Tibial nerve (tissue), 4 donors: ENCODE measurements around the gene SMIM27. TPM values are rescaled to one million over a fixed set of nuclear protein-coding genes. Genes with fewer than 3 reads are reported as not detected.

Experiments used
- DNase-seq, 2 donors: peaks; one replicate each; pipeline ENCODE4 v3.0.0-alpha.2; 2019; ENCODE audit warnings: low spot score in 2 of 2
- H3K27ac ChIP-seq, 4 donors: fragments of 200-600 bp; sonication (generic) in 3 of 4; one replicate each; pipeline ENCODE4 v1.5.1; 2017 to 2019; ENCODE audit warnings: mild to moderate bottlenecking in 1 of 4
- H3K27me3 ChIP-seq, 2 donors: fragments of 200-600 bp; sonication (generic) in 1 of 2; one replicate each; pipeline versions ENCODE4 v1.5.1 to v1.6.0; 2017 to 2019
- H3K36me3 ChIP-seq, 3 donors: fragments of 200-600 bp; sonication (generic); one replicate each; pipeline ENCODE4 v1.5.1; 2018 to 2019
- H3K4me1 ChIP-seq, 4 donors: fragments of 200-600 bp; sonication (generic) in 3 of 4; one replicate each; pipeline ENCODE4 v1.5.1; 2017 to 2019
- H3K4me3 ChIP-seq, 4 donors: fragments of 200-600 bp; sonication (generic) in 3 of 4; one replicate each; pipeline ENCODE4 v1.5.1; 2017 to 2019; ENCODE audit warnings: mild to moderate bottlenecking in 1 of 4, moderate library complexity in 1 of 4
- H3K9me3 ChIP-seq, 4 donors: fragments of 200-600 bp; sonication (generic) in 3 of 4; one replicate each; pipeline ENCODE4 v1.5.1; 2017 to 2019
- EP300 ChIP-seq, 2 donors: sonication (generic); formaldehyde crosslinking; IDR thresholded peaks; one replicate each; pipeline ENCODE4 v1.6.1; 2017; ENCODE audit warnings: antibody characterized with exemption in 2 of 2, mild to moderate bottlenecking in 1 of 2
- POLR2A ChIP-seq, 2 donors: fragments of 450-650 bp; IDR thresholded peaks; one replicate each; pipeline ENCODE4 v1.6.1; 2017; ENCODE audit warnings: antibody characterized with exemption in 2 of 2, mild to moderate bottlenecking in 2 of 2, moderate library complexity in 2 of 2
- WGBS, 2 donors: methylation state at CpG; one replicate each; pipeline ENCODE4 v1.1.5; 2018; 5-methylcytosine and 5-hydroxymethylcytosine counted together
- total RNA-seq, 4 donors: library from RNA; depleted of rRNA; stranded (reverse); fragments of >200 nt; gene quantifications; one replicate each; pipeline ENCODE4 v1.1.0, GENCODE V29; 2016
- TF ChIP-seq, protein P1 (sequence below), 5 experiments: fragments of 200-600 bp in 3 of 5; fragments of 450-650 bp in 2 of 5; sonication (generic) in 3 of 5; IDR thresholded peaks; one replicate each; pipeline ENCODE4 v1.5.1; 2016 to 2019; ENCODE audit warnings: antibody characterized with exemption in 5 of 5, mild to moderate bottlenecking in 3 of 5, moderate library complexity in 2 of 5

Gene SMIM27
- total RNA-seq, 4 donors from 2014 or later = 5.3 to 18.1 (median 6.8) TPM

DNA sequence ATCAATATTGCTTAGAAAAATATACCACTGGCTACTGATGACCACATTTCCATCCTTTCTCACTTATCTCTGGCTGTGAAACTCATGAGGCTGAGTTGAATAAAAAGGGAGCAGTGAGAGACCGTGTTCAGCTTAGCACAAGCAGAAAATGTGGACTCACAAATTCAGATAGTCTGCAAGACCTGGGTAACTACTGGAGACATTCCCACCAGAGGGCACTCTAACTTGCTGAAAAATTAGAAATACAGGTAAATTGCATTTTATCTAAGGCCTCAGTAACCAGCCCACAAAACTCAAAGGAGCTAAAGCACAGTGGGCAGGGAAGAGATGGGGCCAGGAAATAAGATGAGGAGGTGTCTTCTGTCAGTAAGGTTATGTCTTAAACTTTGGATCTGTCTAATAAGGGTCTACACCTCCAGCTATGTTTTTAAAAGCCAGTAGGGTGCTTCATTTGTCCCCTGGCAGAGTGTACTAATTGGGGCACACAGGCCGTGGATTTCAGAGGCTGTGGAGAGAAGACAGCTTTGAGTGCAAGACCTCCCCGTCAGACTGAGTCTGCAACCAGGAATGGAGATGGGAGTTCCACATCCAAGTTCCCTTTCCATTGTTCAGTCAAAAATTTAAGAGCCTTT is 29.5 kb downstream of the SMIM27 start:
- WGBS, 2 donors = 39 to 44% methylated on average over 3 of the region's 3 CpGs
- no peak overlapping the region for H3K4me3 ChIP-seq
- H3K36me3 ChIP-seq = no peaks in the 10 kb centered on the region
- no peaks in the 10 kb centered on the region for H3K9me3 ChIP-seq
- H3K27ac ChIP-seq = no peak overlapping the region
- no peaks in the 10 kb centered on the region for H3K27me3 ChIP-seq
- DNase-seq = peak in 1 of 2 donors; percentile 43
- TF ChIP-seq POLR2A (IDR thresholded peaks at IDR 0.05) = no peak
- TF ChIP-seq, protein P1, sequence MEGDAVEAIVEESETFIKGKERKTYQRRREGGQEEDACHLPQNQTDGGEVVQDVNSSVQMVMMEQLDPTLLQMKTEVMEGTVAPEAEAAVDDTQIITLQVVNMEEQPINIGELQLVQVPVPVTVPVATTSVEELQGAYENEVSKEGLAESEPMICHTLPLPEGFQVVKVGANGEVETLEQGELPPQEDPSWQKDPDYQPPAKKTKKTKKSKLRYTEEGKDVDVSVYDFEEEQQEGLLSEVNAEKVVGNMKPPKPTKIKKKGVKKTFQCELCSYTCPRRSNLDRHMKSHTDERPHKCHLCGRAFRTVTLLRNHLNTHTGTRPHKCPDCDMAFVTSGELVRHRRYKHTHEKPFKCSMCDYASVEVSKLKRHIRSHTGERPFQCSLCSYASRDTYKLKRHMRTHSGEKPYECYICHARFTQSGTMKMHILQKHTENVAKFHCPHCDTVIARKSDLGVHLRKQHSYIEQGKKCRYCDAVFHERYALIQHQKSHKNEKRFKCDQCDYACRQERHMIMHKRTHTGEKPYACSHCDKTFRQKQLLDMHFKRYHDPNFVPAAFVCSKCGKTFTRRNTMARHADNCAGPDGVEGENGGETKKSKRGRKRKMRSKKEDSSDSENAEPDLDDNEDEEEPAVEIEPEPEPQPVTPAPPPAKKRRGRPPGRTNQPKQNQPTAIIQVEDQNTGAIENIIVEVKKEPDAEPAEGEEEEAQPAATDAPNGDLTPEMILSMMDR (IDR thresholded peaks at IDR 0.05) = peak; percentile 35 to 49 (median 37)
- H3K4me1 ChIP-seq = peaks cover 0 to 7% (median 0%) of the 10 kb centered on the region in 4 donors

DNA sequence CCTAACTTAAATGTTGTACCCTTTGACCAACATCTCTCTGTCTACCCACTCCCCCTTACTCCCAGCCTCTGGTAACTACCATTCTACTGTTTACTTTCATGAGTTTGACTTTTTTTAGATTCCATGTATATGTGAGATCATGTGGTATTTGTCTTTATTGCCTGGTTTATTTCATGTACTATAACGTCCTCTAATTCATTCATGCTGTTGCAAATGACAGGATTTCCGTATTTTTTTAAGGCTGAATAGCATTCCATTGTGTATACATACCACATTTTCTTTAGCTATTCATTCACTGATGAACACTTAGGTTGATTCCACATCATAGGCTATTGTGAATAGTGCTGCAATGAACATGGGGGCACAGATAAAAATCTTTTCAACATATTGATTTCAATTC is 32.7 kb downstream of the SMIM27 start:
- 20 to 23% methylated on average over 2 of the region's 2 CpGs for WGBS, 2 donors
- TF ChIP-seq, protein P1 (IDR thresholded peaks at IDR 0.05) = no peak
- TF ChIP-seq POLR2A (IDR thresholded peaks at IDR 0.05) = no peak
- H3K27me3 ChIP-seq = no peaks in the 10 kb centered on the region
- DNase-seq = no peak
- no peaks in the 10 kb centered on the region for H3K36me3 ChIP-seq
- H3K4me3 ChIP-seq = no peak overlapping the region
- H3K27ac ChIP-seq = no peak overlapping the region
- H3K4me1 ChIP-seq = no peaks in the 10 kb centered on the region
- H3K9me3 ChIP-seq = no peaks in the 10 kb centered on the region

DNA sequence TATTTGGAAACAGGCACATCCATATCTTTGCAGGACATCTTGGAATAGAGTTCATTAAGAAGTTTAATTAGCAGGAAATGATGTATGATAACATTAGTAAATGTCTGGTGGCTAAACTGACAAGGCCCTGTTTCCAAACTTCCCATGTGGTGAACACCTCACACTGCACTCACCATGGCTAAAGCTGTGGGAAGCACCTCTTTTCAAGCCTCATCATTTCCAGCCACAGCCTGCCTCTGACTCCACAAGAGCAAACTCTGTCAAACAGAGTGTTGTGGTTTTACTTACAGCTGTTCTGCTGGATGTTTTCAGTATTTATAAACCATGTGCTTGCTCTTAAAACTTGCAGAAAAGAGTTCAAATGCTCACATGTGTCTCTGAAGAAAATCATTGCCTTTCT is 35.8 kb downstream of the SMIM27 start:
- H3K9me3 ChIP-seq = no peaks in the 10 kb centered on the region
- TF ChIP-seq, protein P1 (IDR thresholded peaks at IDR 0.05) = no peak
- TF ChIP-seq POLR2A (IDR thresholded peaks at IDR 0.05) (no peak), EP300 (IDR thresholded peaks at IDR 0.05) (no peak)
- H3K36me3 ChIP-seq = no peaks in the 10 kb centered on the region
- no peak overlapping the region for H3K27ac ChIP-seq
- no peak overlapping the region for H3K4me3 ChIP-seq
- H3K27me3 ChIP-seq = no peaks in the 10 kb centered on the region
- H3K4me1 ChIP-seq = no peaks in the 10 kb centered on the region
- no peak for DNase-seq

DNA sequence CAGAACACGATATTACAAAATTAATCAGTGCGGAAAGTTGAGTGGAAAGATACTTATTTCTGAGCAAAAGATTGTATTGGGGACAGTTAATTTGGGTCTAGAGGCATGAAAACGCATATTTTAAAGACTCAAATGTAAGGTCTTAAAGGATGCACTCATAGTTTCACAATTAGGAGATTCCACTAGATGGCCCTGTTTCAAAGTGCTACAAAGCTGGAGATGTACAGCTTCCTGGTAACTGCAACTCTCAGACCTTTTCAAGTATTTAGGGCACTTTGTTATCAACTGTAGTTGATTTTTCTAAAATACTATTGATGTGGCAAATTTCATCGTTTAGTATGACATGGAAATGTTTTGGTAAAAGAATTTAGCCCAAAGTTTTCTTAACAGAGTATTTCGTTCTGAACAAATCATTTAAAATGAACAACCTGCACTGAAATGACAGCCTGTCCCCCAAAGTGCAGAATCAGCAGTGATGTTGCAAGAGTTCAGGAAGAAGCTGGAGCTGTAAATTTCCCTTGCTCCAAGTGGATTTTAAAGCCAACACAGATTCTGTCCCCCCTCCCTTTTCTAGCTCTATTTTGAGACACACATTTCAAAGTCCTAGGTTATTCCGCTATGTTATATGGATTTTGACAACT is 37.1 kb downstream of the SMIM27 start:
- Histone ChIP-seq H3K4me3 (no peak overlapping the region), H3K36me3 (no peaks in the 10 kb centered on the region), H3K4me1 (no peaks in the 10 kb centered on the region), H3K9me3 (no peaks in the 10 kb centered on the region), H3K27ac (no peak overlapping the region), H3K27me3 (no peaks in the 10 kb centered on the region)
- no peak for TF ChIP-seq POLR2A (IDR thresholded peaks at IDR 0.05)
- no peak for TF ChIP-seq EP300 (IDR thresholded peaks at IDR 0.05)
- TF ChIP-seq, protein P1 (IDR thresholded peaks at IDR 0.05) = peak; percentile 30 to 41 (median 33)
- WGBS, 2 donors = 49% methylated on average over 6 of the region's 6 CpGs
- DNase-seq = no peak

DNA sequence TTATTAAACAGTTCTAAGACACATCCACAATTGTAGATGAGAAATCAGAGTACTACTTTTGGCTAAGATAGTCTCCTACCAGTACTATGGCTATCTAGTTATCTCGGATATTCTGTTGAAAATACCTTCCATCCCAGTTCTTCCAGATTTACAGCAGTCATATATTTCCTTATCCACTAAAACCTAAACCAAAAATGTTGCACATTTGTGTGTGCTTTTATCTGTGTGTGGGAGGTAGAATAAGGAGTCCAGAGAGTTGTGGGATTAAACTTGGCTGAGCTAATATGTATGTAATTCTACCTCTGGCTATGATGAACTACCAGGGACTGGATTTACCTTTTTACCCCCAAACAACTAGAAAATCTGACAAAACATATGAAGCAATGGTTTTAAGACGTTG is 38.3 kb downstream of the SMIM27 start:
- no peak for DNase-seq
- WGBS, 2 donors = 59 to 69% methylated on average over 2 of the region's 2 CpGs
- Histone ChIP-seq H3K4me3 (no peak overlapping the region), H3K4me1 (no peaks in the 10 kb centered on the region), H3K9me3 (no peaks in the 10 kb centered on the region), H3K27me3 (no peaks in the 10 kb centered on the region), H3K27ac (no peak overlapping the region), H3K36me3 (no peaks in the 10 kb centered on the region)
- TF ChIP-seq POLR2A (IDR thresholded peaks at IDR 0.05) = no peak
- no peak for TF ChIP-seq EP300 (IDR thresholded peaks at IDR 0.05)
- TF ChIP-seq, protein P1 (IDR thresholded peaks at IDR 0.05) = no peak
